Ishikawa (cell line): ENCODE measurements around the gene TBL2.

Experiments used
- TCF12 ChIP-seq: IDR thresholded peaks from 2 replicates; pipeline ENCODE4 v1.6.1; 2012; ENCODE audit warnings: low read depth
- TF ChIP-seq, protein P1 (sequence below): IDR thresholded peaks from 2 replicates; pipeline ENCODE4 v1.6.1; 2012; ENCODE audit warnings: low read depth, mild to moderate bottlenecking

DNA sequence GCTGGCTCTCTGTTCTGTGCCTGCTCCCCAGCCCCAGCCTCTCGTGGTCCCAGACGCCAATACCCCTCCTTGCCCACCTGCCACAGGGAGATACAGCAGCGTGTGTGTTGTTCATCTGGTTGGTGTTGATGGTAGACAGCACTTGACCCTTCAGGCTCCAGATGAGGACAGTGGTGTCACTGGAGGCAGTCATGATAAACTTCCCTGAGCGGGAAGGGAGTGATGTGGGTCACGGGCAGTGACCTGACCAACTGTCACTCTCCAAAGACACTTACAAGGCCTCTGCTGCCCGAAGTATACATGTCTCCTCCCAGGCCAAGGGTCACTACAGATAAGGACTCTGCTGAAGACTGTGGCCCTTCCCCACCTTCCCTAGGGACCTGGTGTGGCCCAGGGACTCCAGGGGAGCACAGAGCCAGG is 5.6 kb downstream of the TBL2 start:
- no peak for TF ChIP-seq TCF12
- TF ChIP-seq, protein P1, sequence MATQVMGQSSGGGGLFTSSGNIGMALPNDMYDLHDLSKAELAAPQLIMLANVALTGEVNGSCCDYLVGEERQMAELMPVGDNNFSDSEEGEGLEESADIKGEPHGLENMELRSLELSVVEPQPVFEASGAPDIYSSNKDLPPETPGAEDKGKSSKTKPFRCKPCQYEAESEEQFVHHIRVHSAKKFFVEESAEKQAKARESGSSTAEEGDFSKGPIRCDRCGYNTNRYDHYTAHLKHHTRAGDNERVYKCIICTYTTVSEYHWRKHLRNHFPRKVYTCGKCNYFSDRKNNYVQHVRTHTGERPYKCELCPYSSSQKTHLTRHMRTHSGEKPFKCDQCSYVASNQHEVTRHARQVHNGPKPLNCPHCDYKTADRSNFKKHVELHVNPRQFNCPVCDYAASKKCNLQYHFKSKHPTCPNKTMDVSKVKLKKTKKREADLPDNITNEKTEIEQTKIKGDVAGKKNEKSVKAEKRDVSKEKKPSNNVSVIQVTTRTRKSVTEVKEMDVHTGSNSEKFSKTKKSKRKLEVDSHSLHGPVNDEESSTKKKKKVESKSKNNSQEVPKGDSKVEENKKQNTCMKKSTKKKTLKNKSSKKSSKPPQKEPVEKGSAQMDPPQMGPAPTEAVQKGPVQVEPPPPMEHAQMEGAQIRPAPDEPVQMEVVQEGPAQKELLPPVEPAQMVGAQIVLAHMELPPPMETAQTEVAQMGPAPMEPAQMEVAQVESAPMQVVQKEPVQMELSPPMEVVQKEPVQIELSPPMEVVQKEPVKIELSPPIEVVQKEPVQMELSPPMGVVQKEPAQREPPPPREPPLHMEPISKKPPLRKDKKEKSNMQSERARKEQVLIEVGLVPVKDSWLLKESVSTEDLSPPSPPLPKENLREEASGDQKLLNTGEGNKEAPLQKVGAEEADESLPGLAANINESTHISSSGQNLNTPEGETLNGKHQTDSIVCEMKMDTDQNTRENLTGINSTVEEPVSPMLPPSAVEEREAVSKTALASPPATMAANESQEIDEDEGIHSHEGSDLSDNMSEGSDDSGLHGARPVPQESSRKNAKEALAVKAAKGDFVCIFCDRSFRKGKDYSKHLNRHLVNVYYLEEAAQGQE = no peak
